SJSA1 (cell line): ENCODE measurements around the gene CALCA. TPM values are rescaled to one million over a fixed set of nuclear protein-coding genes. Genes with fewer than 3 reads are reported as not detected.
A peak's percentile ranks its signal among the peaks of the same experiment; 100 is the strongest.
"Not testable (repeated sequence)": the region's sequence is repeated elsewhere in the genome, so short reads cannot be mapped to it uniquely, and the experiment has no call there.

Experiments
- DNase-seq, 2 experiments: peaks; one replicate each; pipeline ENCODE4 v3.0.0-alpha.2; 2015 to 2020; ENCODE audit warnings: low spot score in 2 of 2, low read depth in 1 of 2
- H3K27ac ChIP-seq: fragments of 250-450 bp; sonication (Bioruptor Pico); 2 replicates; pipeline ENCODE4 v1.5.1; 2020; ENCODE audit warnings: mild to moderate bottlenecking, moderate library complexity
- H3K27me3 ChIP-seq: fragments of 250-450 bp; sonication (Bioruptor Pico); replicated peaks from 2 replicates; pipeline ENCODE4 v1.5.1; 2020; ENCODE audit warnings: mild to moderate bottlenecking, moderate library complexity
- H3K36me3 ChIP-seq: fragments of 250-450 bp; sonication (Bioruptor Pico); 2 replicates; pipeline ENCODE4 v1.5.1; 2020; ENCODE audit warnings: mild to moderate bottlenecking
- H3K4me1 ChIP-seq: fragments of 250-450 bp; sonication (Bioruptor Pico); replicated peaks from 2 replicates; pipeline ENCODE4 v1.6.1; 2021; ENCODE audit warnings: mild to moderate bottlenecking
- H3K4me3 ChIP-seq: fragments of 250-450 bp; sonication (Bioruptor Pico); 2 replicates; pipeline ENCODE4 v1.5.1; 2020; ENCODE audit warnings: mild to moderate bottlenecking
- H3K9me3 ChIP-seq: fragments of 250-450 bp; sonication (Bioruptor Pico); replicated peaks from 2 replicates; pipeline ENCODE4 v1.5.1; 2020; ENCODE audit warnings: mild to moderate bottlenecking
- total RNA-seq: library from RNA; depleted of rRNA; stranded (reverse); fragments of >200 nt; shearing (Covaris generic); gene quantifications from 2 replicates; pipeline ENCODE4 v1.2.3, GENCODE V29; 2014; rRNA removed

CALCA gene
- total RNA-seq: not detected in 2 replicates

GRCh38 chr11:14971865-14972580, at the start of gene CALCA:
Gene CALCA, minus strand, starts transcription at chr11:14972351. Its CDS starts 1,159 bp downstream, at chr11:14971192.
- Histone ChIP-seq H3K4me1 (no peaks in the 10 kb centered on the region), H3K27ac (no peak within 1 kb of the TSS), H3K4me3 (no peak within 1 kb of the TSS), H3K27me3 (peaks cover 60% of the 10 kb centered on the region), H3K9me3 (0 out of 2 replicates have a peak, but pooled peaks cover 4% of the 10 kb centered on the region), H3K36me3 (no peaks in the 10 kb centered on the region)
- DNase-seq: no peak

GRCh38 chr11:15016200-15016599, 44.0 kb upstream of the CALCA start:
- Histone ChIP-seq H3K27me3 (no peaks in the 10 kb centered on the region), H3K36me3 (no peaks in the 10 kb centered on the region), H3K4me1 (no peaks in the 10 kb centered on the region), H3K27ac (no peak overlapping the region), H3K9me3 (no peaks in the 10 kb centered on the region), H3K4me3 (no peak overlapping the region)
- DNase-seq: no peak

- no peaks in the 10 kb centered on the region; the same call in 1 of the 2 replicates for H3K27me3 ChIP-seq
- H3K27ac ChIP-seq: no peak overlapping the region
- no peak for DNase-seq
- H3K36me3 ChIP-seq: no peaks in the 10 kb centered on the region
- H3K9me3 ChIP-seq: no peaks in the 10 kb centered on the region
- no peaks in the 10 kb centered on the region for H3K4me1 ChIP-seq
- H3K4me3 ChIP-seq: no peak overlapping the region
Observed at GRCh38 chr11:15011776-15012345, 39.7 kb upstream of the CALCA start.

- 0 out of 2 replicates have a peak, but pooled peaks cover 2% of the 10 kb centered on the region for H3K9me3 ChIP-seq
- DNase-seq: no peak
- H3K4me3 ChIP-seq: no peak overlapping the region
- H3K27ac ChIP-seq: no peak overlapping the region
- no peaks in the 10 kb centered on the region for H3K4me1 ChIP-seq
- H3K36me3 ChIP-seq: no peaks in the 10 kb centered on the region
- H3K27me3 ChIP-seq: no peaks in the 10 kb centered on the region; the same call in 1 of the 2 replicates
Observed at GRCh38 chr11:15010865-15011264, 38.7 kb upstream of the CALCA start.

GRCh38 chr11:15006139-15006759, 34.1 kb upstream of the CALCA start:
- peak in 1 of 2 experiments; percentile 11 for DNase-seq
- Histone ChIP-seq H3K27ac (no peak overlapping the region), H3K9me3 (0 out of 2 replicates have a peak, but pooled peaks cover 2% of the 10 kb centered on the region)

GRCh38 chr11:14988133-14988532, 16.0 kb upstream of the CALCA start:
- H3K9me3 ChIP-seq, H3K36me3 ChIP-seq, H3K27ac ChIP-seq, H3K4me1 ChIP-seq, H3K4me3 ChIP-seq, DNase-seq, H3K27me3 ChIP-seq: not testable (repeated sequence)

More at GRCh38 chr11:15006139-15006759, 34.1 kb upstream of the CALCA start:
- peaks cover 2% of the 10 kb centered on the region; the same call in 1 of the 2 replicates for H3K27me3 ChIP-seq
- H3K4me3 ChIP-seq: no peak overlapping the region
- H3K36me3 ChIP-seq: no peaks in the 10 kb centered on the region
- H3K4me1 ChIP-seq: no peaks in the 10 kb centered on the region

- Histone ChIP-seq H3K9me3 (no peaks in the 10 kb centered on the region), H3K4me3 (no peak overlapping the region), H3K36me3 (no peaks in the 10 kb centered on the region), H3K4me1 (no peaks in the 10 kb centered on the region), H3K27ac (no peak overlapping the region), H3K27me3 (peaks cover 7% of the 10 kb centered on the region; the same call in 1 of the 2 replicates)
- DNase-seq: no peak
Observed at GRCh38 chr11:14981507-14981906, 9.4 kb upstream of the CALCA start.

GRCh38 chr11:14980854-14981253, 8.7 kb upstream of the CALCA start:
- no peaks in the 10 kb centered on the region for H3K9me3 ChIP-seq
- H3K27me3 ChIP-seq: peaks cover 10% of the 10 kb centered on the region; the same call in 1 of the 2 replicates
- H3K36me3 ChIP-seq: no peaks in the 10 kb centered on the region
- no peak overlapping the region for H3K27ac ChIP-seq
- DNase-seq: no peak
- no peaks in the 10 kb centered on the region for H3K4me1 ChIP-seq
- H3K4me3 ChIP-seq: no peak overlapping the region

- 0 out of 2 replicates have a peak, but pooled peaks cover 4% of the 10 kb centered on the region for H3K9me3 ChIP-seq
- H3K36me3 ChIP-seq: no peaks in the 10 kb centered on the region
- H3K4me3 ChIP-seq: no peak overlapping the region
- DNase-seq: no peak
- H3K4me1 ChIP-seq: no peaks in the 10 kb centered on the region
- peaks cover 44% of the 10 kb centered on the region for H3K27me3 ChIP-seq
- H3K27ac ChIP-seq: no peak overlapping the region
Observed at GRCh38 chr11:14977101-14977880, 5.1 kb upstream of the CALCA start.

GRCh38 chr11:14975252-14975587, 3.1 kb upstream of the CALCA start:
- no peak for DNase-seq
- Histone ChIP-seq H3K9me3 (0 out of 2 replicates have a peak, but pooled peaks cover 4% of the 10 kb centered on the region), H3K36me3 (no peaks in the 10 kb centered on the region), H3K27me3 (peaks cover 63% of the 10 kb centered on the region), H3K4me1 (no peaks in the 10 kb centered on the region), H3K27ac (no peak overlapping the region), H3K4me3 (no peak overlapping the region)

GRCh38 chr11:14974515-14975251, 2.5 kb upstream of the CALCA start:
- peak in 1 of 2 experiments; percentile 16 for DNase-seq
- Histone ChIP-seq H3K27me3 (peaks cover 66% of the 10 kb centered on the region), H3K4me3 (no peak overlapping the region), H3K9me3 (0 out of 2 replicates have a peak, but pooled peaks cover 4% of the 10 kb centered on the region), H3K27ac (no peak overlapping the region), H3K36me3 (no peaks in the 10 kb centered on the region), H3K4me1 (no peaks in the 10 kb centered on the region)

GRCh38 chr11:14973621-14974514, 1.7 kb upstream of the CALCA start:
- H3K4me1 ChIP-seq: no peaks in the 10 kb centered on the region
- no peak for DNase-seq
- H3K36me3 ChIP-seq: no peaks in the 10 kb centered on the region
- H3K4me3 ChIP-seq: no peak overlapping the region
- H3K27me3 ChIP-seq: peaks cover 66% of the 10 kb centered on the region
- H3K9me3 ChIP-seq: 0 out of 2 replicates have a peak, but pooled peaks cover 4% of the 10 kb centered on the region
- H3K27ac ChIP-seq: no peak overlapping the region
